ENCODE measurements around the gene NRXN3.

NRXN3 gene

DNA sequence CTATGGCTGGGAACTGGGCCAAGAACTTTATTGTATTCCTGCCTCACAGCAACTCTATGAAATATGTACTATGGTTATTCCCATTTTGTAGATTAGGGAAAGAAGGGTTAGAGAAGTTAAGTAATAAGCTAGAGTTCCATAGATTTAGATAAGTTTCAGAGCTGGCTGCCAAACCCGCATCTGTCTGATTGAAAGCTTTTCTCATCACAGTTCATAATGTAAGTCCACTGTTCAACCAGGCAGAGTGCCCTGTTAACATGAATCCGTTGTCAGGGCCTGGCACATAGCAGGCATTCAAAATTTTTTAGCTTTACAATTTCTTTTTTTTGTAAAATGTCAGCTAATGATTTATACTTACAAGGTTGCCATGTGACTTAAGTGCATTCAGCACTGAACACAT lies 467.3 kb downstream of the NRXN3 start:
- DNase-seq (ENCODE audit: low read depth), result no peak

DNA sequence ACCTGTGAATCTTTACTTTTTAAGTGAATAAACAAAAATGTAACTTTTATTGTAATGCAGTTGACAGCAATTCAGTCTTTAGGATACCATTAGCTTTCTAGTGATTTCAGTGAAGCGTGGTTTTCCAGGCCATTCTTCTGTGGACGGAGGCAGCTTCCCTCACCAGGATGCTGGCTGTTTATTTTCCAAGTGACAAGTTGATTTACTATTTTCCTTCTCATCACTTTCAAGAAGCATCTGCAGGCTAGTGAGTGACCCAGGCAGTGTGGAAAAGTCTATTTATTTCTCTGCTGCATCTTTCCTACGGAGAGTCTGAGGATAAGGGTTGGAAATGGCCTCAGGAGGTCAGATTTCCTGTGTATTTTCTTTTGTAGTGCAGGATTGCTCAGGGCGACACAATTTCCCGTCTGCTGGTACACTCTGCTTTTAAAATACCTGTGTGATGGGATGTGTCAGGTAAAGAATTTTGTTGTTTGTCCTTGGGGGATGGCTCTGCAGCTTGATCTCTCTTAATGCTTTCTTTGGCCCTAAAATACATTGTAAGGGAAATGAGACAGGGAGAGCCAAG lies 467.8 kb downstream of the NRXN3 start:
- DNase-seq (ENCODE audit: low read depth), result no peak

DNA sequence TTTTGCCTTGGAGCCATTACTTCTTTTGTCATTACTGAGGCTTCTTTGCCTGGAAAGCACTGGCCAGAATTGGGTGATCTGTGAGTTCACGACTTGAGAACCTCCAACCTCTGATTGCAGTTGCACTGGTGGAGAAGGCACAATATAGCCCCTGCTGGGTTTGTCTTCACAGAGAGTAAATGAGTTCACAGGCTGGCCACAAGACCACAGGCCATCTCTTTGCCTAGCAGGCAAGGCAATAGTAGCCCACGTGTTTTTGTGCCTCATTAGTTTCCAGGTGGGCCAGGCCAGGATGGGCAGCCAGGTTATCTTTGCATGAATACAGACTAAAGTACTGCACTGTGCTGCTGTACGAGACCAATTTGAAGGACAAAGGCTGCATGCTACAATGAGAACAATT lies 468.8 kb downstream of the NRXN3 start:
- no peak for DNase-seq (ENCODE audit: low read depth)

DNA sequence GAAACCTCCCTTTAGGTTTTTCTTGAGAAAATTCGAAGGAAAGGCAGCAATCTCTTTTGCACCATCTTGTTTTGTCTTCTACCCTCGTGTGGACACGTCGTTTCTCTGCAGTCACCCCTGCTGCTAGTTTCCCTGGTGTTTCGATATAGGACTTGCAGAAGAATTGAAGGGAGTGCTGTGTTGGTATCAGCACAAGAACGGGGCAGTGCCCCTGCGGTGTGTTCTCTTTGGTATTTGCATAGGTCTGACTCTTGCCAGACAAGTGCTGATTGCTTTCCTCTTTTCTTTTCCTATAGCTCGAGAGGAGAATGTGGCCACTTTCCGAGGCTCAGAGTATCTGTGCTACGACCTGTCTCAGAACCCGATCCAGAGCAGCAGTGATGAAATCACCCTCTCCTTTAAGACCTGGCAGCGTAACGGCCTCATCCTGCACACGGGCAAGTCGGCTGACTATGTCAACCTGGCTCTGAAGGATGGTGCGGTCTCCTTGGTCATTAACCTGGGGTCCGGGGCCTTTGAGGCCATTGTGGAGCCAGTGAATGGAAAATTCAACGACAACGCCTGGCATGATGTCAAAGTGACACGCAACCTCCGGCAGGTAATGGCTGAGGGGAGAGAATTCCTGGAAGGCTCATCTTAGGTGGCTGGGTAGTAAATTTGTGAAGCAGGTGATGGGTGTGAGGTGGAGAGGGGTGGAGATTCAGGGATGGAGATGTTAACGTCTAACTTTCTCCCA lies 474.8 kb downstream of the NRXN3 start:
- no peak for DNase-seq (ENCODE audit: low read depth)

DNA sequence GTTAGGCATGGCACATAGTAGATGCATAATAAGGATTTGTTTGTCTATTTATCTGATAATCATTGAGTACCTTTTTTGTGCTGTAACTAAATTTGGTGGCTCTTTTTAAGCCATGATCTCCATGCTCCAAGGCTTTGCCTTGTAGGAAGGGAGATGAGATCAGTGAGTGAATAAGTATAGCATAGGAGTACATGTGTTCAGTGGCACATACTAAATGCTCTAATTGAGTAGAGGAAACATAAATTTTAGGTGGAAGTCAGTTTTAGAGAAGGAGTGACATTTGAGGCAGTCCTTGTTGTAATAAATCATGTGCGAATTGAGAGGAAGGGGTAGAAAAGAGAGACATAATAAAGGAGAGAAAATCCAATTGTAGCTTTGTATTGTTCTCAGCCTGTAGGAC lies 482.6 kb downstream of the NRXN3 start:
- DNase-seq (ENCODE audit: low read depth), result no peak

DNA sequence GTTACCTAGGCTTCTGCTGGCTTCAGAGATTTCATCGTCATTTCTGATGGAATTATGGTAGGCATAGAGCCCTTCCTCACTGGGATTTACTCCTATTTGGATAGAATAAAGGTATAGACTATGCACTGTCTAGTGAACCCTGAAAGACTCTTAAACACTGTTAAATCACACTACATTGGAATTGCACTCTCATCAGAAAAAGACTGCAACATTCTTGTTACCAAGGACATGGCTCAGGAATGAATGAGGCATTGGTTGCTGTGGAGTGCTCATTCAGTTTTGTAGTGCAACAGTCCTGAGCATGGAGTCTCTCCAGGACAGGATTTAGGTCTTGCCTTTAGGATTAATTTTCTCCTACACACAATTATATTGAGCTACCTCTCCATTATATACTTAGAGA lies 483.0 kb downstream of the NRXN3 start:
- no peak for DNase-seq (ENCODE audit: low read depth)

DNA sequence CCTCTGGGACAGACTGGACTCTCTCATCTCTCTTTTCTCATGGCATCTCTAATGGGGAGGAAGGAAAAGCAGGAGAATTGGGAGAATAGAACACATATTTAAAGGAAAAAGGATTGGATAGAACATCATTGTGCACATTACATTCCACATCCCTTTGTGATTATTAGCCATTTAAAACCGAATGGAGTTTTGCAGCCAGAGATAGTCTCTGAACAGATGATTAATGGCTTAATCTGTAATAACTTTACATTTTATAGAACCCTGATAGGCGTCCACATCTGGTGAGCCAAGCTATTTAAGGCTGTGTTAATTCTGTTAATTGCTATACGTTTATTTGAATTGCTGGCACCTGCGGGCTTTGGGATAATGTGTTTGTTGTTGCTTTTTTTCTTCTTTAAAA lies 487.3 kb downstream of the NRXN3 start:
- no peak for DNase-seq (ENCODE audit: low read depth)

DNA sequence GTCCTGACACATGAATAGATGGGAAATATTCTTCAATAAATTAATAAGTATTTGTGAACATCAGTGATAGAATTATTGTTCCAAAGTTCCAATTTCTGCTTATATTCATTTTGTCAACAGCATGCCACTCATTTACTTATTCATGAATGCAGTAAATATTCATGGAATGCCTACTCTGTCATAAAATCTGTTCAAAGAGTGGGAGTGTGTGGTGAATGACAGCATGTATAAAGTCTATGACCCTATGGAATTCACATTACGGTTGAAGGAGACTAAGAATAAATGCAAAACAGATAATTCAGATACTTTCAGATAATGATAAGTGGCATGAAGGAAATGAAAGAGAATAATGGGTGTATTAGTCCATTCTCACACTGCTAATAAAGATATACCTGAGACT lies 494.7 kb downstream of the NRXN3 start:
- DNase-seq (ENCODE audit: low read depth), result no peak

DNA sequence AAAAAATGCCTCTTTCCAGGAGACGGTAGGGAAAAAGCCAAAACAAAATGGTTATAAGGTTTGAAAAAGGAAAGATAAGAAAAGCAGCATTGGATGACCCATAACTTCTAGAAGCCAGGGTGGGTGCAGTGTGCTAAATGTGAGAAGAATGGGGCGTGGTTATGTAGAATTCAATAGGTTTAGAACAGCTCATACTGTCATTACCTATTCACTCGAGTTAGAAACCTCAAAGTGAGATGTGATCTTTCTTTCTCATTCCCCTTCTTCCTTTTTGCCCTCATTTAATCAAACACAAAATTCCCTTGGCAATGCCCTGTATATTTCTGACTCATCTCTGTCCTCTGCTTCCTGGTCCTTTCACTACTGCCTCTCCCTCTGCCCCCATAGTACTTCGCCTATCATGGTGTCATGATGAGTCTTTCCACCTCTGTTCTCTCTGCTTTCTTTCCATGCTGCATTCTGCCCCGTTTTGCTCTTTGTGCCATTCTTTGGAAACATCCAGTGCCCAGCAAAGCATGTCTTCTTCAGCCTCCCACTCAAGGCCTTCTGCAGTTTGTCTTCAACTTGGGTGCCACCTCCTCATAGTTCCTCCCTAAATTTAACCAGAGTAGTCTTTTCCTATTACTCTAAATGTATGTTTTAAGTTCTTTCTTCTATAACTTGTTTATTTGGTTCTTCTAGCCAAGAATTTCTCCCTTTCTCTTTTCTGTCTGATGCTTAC lies 496.3 kb downstream of the NRXN3 start:
- no peak for DNase-seq (ENCODE audit: low read depth)

DNA sequence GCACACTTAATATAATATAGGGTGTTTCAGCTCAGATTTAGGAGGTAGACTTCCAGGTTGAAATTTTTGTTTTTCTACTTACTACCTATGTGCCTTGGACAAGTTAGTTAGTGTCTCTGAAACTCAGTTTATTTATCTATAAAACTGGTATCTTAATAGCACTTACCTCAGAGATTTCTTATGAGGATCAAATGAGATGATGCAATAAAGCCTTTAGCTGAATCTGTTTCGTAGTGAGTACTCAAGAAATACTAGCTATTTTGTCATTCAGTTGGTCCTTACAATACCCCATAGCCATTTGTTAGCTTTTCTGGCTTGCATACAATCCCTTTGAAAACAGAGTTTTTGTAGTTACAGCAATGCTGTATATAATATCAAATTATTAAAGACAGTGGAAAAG lies 497.0 kb downstream of the NRXN3 start:
- DNase-seq (ENCODE audit: low read depth), result no peak

DNA sequence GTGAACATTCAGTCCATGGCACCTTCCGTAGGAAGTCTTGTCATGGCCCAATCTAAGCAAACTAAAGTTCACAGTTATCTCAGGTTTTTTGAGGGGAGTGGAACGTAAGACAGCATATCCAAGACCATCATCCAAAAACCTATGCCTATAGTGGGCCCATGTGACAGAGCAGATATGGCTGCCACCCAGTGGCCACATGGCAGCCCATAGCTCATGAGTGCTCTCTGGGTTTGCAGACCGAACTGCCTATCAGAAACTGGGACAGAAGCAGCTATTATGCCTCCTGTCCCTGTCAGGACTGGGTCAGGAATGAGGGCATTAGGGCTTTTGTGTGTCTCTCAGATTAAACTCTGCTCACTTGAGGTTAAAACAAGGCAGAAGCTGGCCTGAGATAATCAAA lies 503.7 kb downstream of the NRXN3 start:
- DNase-seq (ENCODE audit: low read depth), result no peak

DNA sequence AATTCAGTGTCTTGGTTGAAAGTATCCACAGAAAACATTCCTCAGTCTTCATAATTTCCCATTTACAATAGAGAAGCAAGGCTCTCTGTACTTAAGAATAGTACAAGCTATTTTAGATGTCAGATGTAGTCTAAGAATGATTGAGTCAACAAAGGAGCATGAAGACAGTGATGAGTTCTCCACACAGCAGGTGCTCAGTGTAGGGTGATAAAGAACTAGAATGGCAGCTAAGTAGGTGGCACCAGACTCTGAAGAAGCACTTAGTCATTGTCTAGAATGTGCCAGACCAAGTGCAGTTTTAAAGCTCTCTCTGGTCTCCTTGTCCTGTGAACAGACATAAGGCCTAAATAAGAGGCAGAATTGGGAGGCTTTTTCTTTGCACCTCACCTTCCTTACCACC lies 504.6 kb downstream of the NRXN3 start:
- no peak for DNase-seq (ENCODE audit: low read depth)

DNA sequence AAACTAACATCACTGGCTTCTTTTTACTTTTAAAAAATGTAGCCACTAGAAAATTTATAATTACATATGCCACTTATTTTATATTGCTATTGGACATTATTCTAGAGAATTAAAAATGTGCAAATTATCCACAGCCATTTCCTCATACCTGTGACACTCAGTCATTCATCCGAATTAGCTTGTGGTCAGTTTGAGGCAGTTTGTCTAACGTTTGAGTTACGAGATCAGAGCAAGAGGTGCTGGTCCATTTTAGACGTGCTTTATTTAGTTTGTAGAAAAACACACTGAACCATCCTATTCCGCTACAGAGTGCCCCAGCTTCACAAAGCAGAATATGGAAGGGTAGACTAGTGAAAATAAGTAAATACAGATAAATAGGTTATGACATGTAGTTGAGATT lies 513.0 kb downstream of the NRXN3 start:
- DNase-seq (ENCODE audit: low read depth), result no peak

DNA sequence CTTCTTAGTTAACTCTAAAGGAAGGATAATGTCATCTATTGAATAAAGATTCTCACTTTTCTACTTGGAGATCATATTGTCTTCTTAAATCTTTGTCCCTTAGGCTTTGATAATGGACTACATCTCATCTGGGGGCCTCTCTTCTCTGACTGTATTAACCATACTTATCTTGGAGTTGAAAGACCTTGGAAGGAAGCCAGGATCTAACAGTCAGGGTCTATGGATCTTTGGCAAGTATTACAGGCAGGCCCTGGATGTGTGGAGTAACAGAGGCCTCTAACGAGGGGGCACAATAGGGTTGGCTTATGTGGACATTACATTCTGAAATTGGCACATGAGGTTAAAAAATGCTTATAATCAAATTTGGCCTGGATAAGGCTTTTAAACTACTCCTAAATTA lies 513.8 kb downstream of the NRXN3 start:
- DNase-seq (ENCODE audit: low read depth), result no peak

DNA sequence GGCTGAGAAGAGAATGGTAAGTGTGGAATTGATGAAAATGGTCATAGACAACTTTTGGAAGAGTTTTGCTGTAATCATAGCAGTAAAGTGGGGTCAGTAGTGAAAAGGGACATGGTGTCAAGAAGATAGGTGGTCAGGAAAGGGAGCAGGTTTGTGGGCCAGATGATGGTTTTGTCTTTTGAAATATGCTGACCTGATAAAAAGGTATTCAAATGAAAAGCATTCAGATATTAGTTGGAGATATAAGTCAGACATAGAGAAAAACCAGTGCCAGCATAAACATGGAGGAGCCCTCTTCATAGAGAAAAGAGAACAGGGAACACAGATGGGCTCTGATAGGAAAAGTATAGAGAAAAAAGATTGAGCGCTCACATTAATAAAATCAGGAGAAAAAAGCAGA lies 518.3 kb downstream of the NRXN3 start:
- DNase-seq (ENCODE audit: low read depth), result no peak

DNA sequence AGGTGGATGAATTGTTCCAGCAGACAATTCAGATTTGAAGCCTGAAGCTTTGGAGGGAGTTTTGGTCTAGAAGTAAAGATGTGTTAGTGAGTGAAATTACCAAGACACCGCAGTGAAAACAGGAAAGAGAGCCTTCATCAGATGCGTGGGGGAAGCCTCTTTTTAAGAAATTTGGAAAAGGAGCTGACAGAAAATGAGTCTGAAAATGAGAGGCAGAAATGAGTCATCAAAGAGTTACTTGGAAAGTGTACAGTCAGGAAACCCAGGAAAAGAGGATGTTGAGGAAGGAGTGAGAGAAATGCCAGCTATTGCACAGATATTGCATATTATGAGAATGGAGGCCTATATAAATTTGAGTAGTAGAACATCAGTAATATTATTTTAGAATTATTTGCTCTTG lies 520.7 kb downstream of the NRXN3 start:
- no peak for DNase-seq (ENCODE audit: low read depth)

DNA sequence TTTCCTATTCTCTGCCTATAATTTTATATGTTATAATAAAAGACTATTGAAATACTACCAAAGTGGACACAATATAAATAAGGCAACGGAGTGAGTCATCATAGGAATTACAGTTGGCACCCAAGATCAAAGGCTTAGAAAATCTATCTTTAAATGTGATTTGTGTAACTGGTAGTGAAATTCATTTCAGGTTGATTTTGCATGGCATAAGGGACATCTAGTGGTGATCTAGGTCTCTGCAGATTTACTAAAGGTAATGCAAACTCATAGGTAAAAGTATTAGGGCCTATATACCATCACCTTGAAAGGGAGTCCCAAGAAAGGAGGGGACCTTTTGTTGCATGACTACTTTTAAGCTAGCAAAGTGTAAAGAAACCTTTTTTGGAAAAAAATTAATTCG lies 527.2 kb downstream of the NRXN3 start:
- no peak for DNase-seq (ENCODE audit: low read depth)

DNA sequence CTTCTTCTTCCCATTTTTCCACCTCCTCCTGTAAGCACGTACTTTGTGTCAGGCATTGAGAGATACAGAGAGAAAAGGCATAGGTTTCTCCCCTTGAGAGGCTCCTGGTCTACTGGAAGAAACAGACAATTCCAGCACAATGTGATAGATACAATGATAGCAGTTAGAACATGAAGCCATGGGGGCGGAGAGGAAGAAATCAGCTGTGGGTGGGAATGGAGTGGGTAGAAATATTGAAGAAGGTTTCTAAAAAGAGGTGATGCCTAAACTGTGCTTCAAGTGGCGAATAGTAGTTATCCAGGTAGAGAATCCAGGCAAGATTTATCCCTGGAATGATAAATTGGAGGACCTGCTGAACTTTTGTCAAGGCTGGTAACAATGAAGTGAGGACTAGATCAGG lies 528.8 kb downstream of the NRXN3 start:
- no peak for DNase-seq (ENCODE audit: low read depth)

DNA sequence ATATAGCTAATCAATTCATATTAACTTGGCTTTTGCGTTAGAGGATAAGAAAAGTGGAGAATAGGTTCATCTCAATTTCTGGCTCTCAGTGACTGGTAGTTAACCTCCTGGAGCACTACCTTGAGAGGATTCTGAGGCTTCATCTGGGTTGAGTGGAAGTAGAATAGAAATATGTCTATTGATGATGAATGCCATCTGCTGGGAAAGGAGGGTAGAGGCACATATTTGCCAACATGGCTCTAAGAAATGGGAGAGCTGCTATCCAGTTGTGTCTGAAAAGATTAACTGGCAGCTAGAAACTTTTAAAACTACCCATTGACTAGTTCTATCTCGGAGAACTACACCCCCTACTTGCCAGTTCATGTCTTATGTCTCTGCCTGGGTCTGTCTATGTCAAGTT lies 530.1 kb downstream of the NRXN3 start:
- DNase-seq (ENCODE audit: low read depth), result no peak

DNA sequence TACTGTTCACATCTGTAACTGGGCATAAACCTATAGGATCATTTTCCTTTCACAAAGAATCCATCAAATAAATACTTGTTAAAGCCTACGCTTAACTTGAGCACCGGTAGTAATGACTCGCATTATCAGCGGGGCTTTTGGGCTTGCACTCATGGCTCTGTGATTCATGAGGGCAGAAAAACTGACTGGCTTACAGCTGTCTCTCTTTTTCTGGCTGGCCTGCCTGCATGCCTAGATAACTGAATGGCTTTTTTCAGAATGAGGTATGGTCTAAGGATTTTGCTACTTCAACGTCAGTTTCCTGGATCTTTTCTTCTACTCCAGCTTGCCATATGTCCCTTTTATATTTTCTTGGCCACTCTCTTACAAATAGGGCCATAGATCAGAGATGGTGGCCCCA lies 531.1 kb downstream of the NRXN3 start:
- DNase-seq (ENCODE audit: low read depth), result no peak

DNA sequence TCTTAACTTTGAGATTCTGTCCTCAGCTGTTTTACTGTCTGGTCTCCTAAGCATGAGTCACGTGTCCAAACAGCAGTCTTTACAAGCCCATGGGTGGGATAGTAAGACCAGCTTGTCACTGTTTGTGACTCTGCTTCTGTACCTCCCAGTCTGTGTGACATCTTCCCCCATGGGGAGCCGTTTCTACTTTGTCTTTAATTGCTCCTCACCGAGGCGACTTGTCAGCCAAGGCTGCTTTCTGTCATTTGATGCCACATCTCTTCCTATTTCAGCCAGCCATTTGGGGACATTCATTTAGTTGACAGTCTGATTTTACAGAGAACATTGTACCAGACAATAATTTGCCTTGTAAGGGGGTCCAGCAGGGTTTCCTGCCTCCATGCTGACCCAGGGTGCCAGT lies 534.8 kb downstream of the NRXN3 start:
- no peak for DNase-seq (ENCODE audit: low read depth)

DNA sequence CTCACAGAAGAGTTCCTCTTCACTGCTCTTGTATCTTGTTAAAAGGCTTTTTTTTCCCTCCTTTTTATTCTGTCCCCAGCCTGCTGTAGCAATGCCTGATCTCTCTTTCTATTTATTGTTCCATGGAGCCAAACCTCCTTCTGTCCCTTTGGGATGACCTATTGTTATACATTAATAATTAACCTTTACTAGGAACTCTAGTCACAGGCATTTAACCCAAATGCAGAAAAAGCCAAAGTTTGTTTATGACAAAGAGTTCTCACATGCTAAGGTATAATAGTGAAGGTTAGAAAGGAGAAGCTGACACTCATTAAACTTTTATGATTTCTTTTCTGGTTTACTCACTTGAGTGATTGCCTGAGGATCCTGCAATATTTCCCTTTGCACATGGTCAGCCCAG lies 535.8 kb downstream of the NRXN3 start:
- DNase-seq (ENCODE audit: low read depth), result no peak

DNA sequence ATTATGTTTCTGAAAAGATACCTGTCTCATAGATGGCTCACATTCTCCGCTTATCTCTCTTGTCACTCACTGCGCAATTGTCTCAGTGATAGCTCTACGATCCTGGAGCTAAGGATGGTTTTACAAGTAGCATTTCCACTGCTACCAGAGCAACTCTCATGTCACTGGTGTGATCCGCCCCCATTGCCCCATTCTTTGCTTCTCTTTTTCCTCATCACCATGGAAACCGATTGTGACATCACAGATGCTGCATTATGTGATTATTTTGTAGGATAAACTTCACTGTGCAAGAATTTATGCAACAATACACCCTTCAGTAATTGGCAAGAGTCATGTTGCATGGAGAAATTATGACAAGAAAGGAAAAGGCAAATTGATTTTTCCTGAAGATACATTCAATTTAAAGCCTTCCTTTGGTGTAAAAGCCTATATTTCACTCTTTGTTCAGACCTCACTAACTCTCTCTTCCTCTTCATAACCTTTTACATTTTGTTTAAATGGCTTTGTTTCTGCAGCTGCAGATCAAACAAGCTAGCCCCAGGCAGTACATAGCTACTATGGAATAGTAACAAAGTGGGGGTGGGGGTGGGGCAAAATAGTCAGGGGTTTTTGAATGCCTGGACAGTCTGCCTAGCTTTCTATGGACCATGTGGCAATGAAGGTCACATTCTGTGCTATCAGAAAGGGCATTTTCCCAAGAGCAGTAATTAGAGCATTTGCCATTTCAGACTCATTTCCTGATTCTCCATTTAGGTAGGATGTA lies 539.8 kb downstream of the NRXN3 start:
- DNase-seq (ENCODE audit: low read depth), result no peak
